Camera-type eye (tissue), 1 donor: Measurements from ENCODE around the gene ARMC7. TPM values are rescaled to one million over a fixed set of nuclear protein-coding genes. Genes with fewer than 3 reads are reported as not detected.

Experiments used
- total RNA-seq: library from RNA; depleted of rRNA; stranded (reverse); fragments of >200 nt; gene quantifications from one replicate; pipeline ENCODE4 v1.2.3, GENCODE V29; 2014

The ARMC7 gene
- total RNA-seq = 4.1 TPM

GRCh38 chr17:75109407-75110233 is at the start of gene ARMC7:
Gene ARMC7 (plus strand): TSS chr17:75109969. CDS start chr17:75110289, 320 bp downstream.

DNA sequence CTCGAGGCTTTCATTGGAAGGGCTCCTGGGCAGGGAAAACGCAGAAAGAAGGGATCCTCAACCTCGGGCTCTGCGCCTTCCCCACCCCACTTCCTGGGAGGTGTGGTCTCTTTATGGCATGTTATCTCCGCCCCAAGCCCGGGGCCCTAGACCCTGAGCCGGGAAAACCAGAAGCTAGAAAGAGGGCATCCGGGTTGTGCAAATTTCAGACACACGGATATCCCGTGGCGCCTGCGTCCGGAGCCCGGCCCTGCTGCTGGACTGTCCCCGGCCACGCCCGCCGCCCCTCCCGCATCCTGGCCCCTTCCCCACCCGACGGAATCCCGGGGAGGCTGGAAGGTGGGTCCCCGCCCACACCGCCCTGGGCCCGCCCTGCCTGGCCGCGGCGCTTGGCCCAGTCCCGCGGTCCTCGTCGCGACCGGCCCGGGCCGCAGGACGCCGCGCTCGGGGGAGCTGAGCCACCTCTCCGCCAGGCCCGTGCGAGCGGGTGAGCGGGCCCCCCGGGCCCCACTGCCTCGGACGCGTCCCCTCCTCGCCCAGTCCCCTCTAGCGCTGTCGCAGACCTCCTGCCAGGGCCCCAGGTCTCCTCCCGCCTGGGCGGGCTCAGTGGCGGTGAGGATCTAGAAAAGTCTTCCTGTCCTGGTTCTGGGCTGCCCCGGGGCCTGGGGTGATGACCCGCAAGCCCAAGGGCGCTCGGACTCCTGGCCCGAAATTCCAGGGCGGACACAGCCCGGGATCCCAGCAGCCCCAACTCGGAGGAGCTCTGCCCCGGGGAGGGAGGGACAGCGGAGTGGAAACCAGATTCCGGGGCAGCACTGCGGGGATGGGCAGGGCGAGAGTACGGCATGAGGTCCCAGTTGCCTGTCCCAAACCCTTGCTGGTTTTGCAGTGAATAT is 22.0 kb upstream of the ARMC7 start, which contains the start of gene SLC16A5:
Gene SLC16A5 (plus strand): TSS at position 397 of the 896 bp plus-strand sequence. CDS start 5,683 bp downstream, outside the sequence.

GRCh38 chr17:75131278-75132017 is 21.7 kb downstream of the ARMC7 start, which contains the start of gene NT5C:
Gene NT5C (minus strand): TSS chr17:75131742. CDS start chr17:75131707, 35 bp downstream.

DNA sequence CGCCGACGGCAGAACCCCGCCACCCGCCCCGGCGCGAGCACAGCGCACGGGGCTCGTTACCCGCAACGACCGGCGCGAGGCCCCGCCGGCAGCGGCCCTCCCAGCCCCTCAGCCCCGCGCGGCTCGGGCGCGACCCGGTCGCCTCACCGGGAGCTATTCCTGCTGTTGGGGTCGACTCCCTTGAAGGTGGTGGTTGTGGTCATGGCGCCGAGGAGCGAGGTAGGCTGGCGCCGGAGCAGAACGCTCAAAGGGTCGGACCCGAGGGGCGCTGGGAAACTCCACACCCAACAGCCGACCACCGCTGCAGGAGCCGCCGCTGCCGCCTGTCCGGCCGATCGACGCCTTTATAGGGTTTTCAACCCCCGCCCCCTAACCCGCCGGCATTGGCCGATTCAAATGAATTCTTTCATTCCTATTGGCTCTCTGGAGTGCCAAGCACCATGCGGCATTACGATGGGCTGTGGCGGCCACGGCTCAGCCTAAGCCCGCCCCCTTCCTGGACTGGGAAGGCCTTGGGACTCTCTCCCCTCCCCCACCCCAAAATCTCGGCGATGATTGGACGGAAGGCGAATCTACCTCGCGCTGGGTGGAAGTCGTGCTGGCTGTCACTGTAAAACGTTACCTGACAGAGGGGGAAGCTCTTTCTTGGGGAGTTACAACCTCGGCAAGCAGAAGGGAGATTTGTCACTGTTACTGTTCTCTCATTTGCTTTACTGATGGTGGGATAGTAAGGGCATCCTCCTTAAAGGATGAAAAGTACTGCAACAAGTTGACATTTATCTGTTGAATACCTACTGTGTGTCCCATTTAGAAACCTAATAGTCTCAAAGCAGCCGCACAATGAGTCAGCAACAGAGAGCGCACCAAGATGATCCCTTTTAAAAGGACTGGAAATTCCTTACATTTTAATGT is 44.7 kb downstream of the ARMC7 start, which contains the start of gene JPT1:
Gene JPT1 (minus strand): TSS at position 318 of the 912 bp plus-strand sequence. CDS start 115 bp downstream, at position 203.

Other genes with a start within 250 kb of the ARMC7 start
- 4.1 TPM for gene FDXR, start 237.0 kb upstream of the ARMC7 start, total RNA-seq
- 0.27 TPM for gene FADS6, start 216.3 kb upstream of the ARMC7 start, total RNA-seq
- 0.66 TPM for gene USH1G, start 186.7 kb upstream of the ARMC7 start, total RNA-seq
- not detected for gene OTOP2, start 185.7 kb upstream of the ARMC7 start, total RNA-seq
- gene OTOP3, start 174.1 kb upstream of the ARMC7 start, total RNA-seq = not detected
- gene HID1, start 137.2 kb upstream of the ARMC7 start, total RNA-seq = 16.0 TPM
- 9.7 TPM for gene CDR2L, start 122.3 kb upstream of the ARMC7 start, total RNA-seq
- 25.1 TPM for gene MRPL58, start 97.3 kb upstream of the ARMC7 start, total RNA-seq
- gene ATP5PD, start 63.0 kb upstream of the ARMC7 start, total RNA-seq = 148 TPM
- gene KCTD2, start 62.7 kb upstream of the ARMC7 start, total RNA-seq = 24.2 TPM
- 8.0 TPM for gene SLC16A5, start 22.0 kb upstream of the ARMC7 start, total RNA-seq
- 59.9 TPM for gene NT5C, start 21.8 kb downstream of the ARMC7 start, total RNA-seq
- gene JPT1, start 44.5 kb downstream of the ARMC7 start, total RNA-seq = 76.7 TPM
- 88.2 TPM for gene SUMO2, start 73.0 kb downstream of the ARMC7 start, total RNA-seq
- 43.7 TPM for gene NUP85, start 95.7 kb downstream of the ARMC7 start, total RNA-seq
- gene GGA3, start 151.6 kb downstream of the ARMC7 start, total RNA-seq = 19.6 TPM
- gene MRPS7, start 151.9 kb downstream of the ARMC7 start, total RNA-seq = 38.5 TPM
- gene MIF4GD, start 161.3 kb downstream of the ARMC7 start, total RNA-seq = 8.6 TPM
- gene SLC25A19, start 179.5 kb downstream of the ARMC7 start, total RNA-seq = 5.2 TPM